NT2/D1 (cell line): ENCODE results near the gene CINP.

Experiments
- SUZ12 ChIP-seq: IDR thresholded peaks from 2 replicates; pipeline ENCODE4 v1.6.1; 2011; ENCODE audit not compliant: insufficient read length, insufficient read depth; ENCODE audit errors: extremely low read depth
- YY1 ChIP-seq: IDR thresholded peaks from 2 replicates; pipeline ENCODE4 v1.6.1; 2011; ENCODE audit not compliant: insufficient read length, insufficient read depth

GRCh38 chr14:102323102-102323501 lies 39.6 kb downstream of the CINP start:
- TF ChIP-seq YY1 (no peak), SUZ12 (no peak)
